ENCODE measurements around the gene FAR2. TPM values are rescaled to one million over a fixed set of nuclear protein-coding genes. Genes with fewer than 3 reads are reported as not detected.

Gene FAR2
- total and polyA plus RNA-seq, 5 experiments from 2014 or later, result 0.26 to 0.93 (median 0.60) TPM; not detected in 1

DNA sequence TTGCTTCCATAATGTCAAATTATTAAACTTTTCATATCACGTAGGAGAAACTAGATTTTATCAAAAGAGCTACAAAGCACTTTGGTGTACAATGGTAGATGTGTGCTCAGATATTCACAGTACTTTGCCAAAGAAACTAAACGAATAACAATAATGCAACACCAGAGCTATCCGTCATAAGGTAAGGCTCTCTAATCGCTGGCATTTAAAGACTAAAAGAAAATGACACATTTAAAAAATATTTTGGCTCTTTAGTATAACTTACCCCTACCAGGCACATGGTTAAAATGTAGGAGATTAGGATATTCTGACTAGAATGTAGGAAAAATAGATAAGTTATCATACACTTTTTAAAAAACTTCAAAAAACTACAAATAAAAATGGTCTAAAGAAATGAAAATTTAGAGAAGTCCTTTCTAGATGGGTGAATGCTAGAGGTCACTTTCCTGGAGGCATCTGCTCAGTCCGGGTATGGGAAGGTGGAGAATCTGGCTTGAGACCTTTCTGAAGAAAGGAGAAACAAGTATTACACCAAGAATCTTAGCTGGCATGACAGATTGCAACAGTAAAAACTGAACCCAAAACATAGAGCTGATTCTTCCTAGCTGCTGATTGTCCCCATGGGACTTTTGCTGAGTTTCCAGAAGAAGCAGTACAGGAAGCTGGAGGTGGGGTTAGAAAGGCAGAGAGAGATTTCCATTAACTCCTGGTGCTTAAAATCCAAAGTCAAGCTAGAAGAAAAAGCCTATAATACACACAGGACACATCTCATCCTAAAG lies 67.9 kb downstream of the FAR2 start:
- Mint-ChIP-seq H3K4me1 (no peaks in the 10 kb centered on the region), H3K36me3 (peaks cover 0 to 3% (median 1%) of the 10 kb centered on the region in 3 donors), H3K27ac (no peak overlapping the region), H3K27me3 (no peaks in the 10 kb centered on the region), H3K4me3 (no peak overlapping the region), H3K9me3 (peaks cover 0 to 7% (median 0%) of the 10 kb centered on the region in 9 donors)
- ATAC-seq (no peak), DNase-seq (no peak)
- POLR2A ChIA-PET, result no interaction called here

DNA sequence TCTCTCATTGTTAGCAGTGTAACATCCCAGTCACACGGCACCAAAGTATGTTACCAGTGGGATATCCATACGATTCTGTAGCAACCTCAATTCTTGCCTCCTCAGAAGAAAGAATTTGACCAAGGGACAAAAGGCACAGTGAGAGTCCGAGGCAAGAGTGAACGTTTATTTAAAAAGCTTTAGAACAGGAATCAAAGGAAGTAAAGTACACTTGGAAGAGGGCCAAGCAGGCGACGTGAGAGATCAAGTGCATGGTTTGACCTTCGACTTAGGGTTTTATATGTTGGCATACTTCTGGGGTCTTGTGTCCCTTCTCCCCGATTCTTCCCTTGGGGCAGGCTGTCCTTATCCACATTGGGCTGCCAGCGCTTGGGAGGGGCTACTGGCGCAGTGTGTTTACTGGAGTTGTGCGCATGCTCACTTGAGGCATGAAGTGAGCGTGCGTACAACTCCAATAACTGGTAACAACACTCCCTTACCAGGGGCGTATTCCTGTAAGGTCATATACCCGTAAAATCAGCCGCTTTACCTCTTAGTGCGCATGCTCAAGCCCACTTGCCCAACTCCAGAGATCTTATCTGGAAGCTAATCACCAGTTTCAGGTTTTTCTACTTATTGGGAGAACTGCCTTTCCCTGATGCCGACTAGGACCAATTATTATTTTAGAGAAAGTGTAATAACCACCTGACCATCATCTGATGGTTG lies 71.7 kb downstream of the FAR2 start:
- H3K4me1 Mint-ChIP-seq, result no peaks in the 10 kb centered on the region
- peaks cover 0 to 5% (median 5%) of the 10 kb centered on the region in 3 donors for H3K36me3 Mint-ChIP-seq
- POLR2A ChIA-PET, result no interaction called here
- peaks cover 0 to 10% (median 3%) of the 10 kb centered on the region in 9 donors for H3K9me3 Mint-ChIP-seq
- H3K27me3 Mint-ChIP-seq, result no peaks in the 10 kb centered on the region
- no peak for ATAC-seq
- H3K4me3 Mint-ChIP-seq, result no peak overlapping the region
- H3K27ac Mint-ChIP-seq, result no peak overlapping the region
- DNase-seq, result no peak

DNA sequence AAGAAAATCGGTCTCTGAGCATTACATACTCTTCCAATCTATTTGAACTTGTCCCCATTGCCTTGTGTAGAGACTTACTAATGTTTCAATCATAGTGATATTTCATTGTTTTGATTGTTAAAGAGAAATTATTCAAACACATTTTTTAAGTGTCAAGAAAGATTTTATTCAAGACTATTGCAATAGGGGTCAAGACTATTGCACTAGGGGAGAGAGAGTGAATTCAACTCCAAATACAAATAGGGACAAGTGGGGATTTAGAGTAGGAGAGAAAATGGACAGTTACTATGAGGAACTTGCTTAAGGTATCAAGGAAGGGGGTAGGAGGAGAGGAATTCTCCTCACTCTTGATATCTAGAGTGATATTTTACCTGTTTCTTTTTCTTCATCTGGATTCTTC lies 73.1 kb downstream of the FAR2 start:
- POLR2A ChIA-PET, result no interaction called here
- H3K36me3 Mint-ChIP-seq, result peaks cover 0 to 5% (median 5%) of the 10 kb centered on the region in 3 donors
- H3K4me3 Mint-ChIP-seq, result no peak overlapping the region
- H3K27ac Mint-ChIP-seq, result no peak overlapping the region
- no peaks in the 10 kb centered on the region for H3K4me1 Mint-ChIP-seq
- DNase-seq (no peak), ATAC-seq (no peak)
- H3K9me3 Mint-ChIP-seq, result peaks cover 0 to 10% (median 3%) of the 10 kb centered on the region in 9 donors
- no peaks in the 10 kb centered on the region for H3K27me3 Mint-ChIP-seq

- no peak overlapping the region for H3K27ac Mint-ChIP-seq
- DNase-seq (no peak), ATAC-seq (no peak)
- H3K9me3 Mint-ChIP-seq, result peaks cover 0 to 10% (median 3%) of the 10 kb centered on the region in 9 donors
- POLR2A ChIA-PET, result no interaction called here
- no peak overlapping the region for H3K4me3 Mint-ChIP-seq
- H3K27me3 Mint-ChIP-seq, result no peaks in the 10 kb centered on the region
- peaks cover 0 to 5% (median 5%) of the 10 kb centered on the region in 3 donors for H3K36me3 Mint-ChIP-seq
- H3K4me1 Mint-ChIP-seq, result no peaks in the 10 kb centered on the region
Observed at GRCh38 chr12:29223426-29223825, 74.3 kb downstream of the FAR2 start.

- H3K27ac Mint-ChIP-seq, result no peak overlapping the region
- no peak overlapping the region for H3K4me3 Mint-ChIP-seq
- H3K36me3 Mint-ChIP-seq, result peaks cover 0 to 5% (median 5%) of the 10 kb centered on the region in 3 donors
- ATAC-seq, result no peak
- POLR2A ChIA-PET, result no interaction called here
- DNase-seq, result no peak
- peaks cover 0 to 10% (median 3%) of the 10 kb centered on the region in 9 donors for H3K9me3 Mint-ChIP-seq
- no peaks in the 10 kb centered on the region for H3K27me3 Mint-ChIP-seq
- H3K4me1 Mint-ChIP-seq, result no peaks in the 10 kb centered on the region
Observed at GRCh38 chr12:29223956-29224543, 75.0 kb downstream of the FAR2 start.

GRCh38 chr12:29224572-29224971 lies 75.5 kb downstream of the FAR2 start:
- Mint-ChIP-seq H3K27ac (no peak overlapping the region), H3K4me3 (no peak overlapping the region), H3K9me3 (peaks cover 0 to 10% (median 3%) of the 10 kb centered on the region in 9 donors), H3K36me3 (peaks cover 0 to 5% (median 5%) of the 10 kb centered on the region in 3 donors), H3K27me3 (no peaks in the 10 kb centered on the region), H3K4me1 (no peaks in the 10 kb centered on the region)
- POLR2A ChIA-PET, result no interaction called here
- no peak for ATAC-seq
- DNase-seq, result no peak

GRCh38 chr12:29225834-29226233 lies 76.8 kb downstream of the FAR2 start:
- DNase-seq, result no peak
- POLR2A ChIA-PET, result no interaction called here
- Mint-ChIP-seq H3K27ac (no peak overlapping the region), H3K27me3 (no peaks in the 10 kb centered on the region), H3K4me1 (no peaks in the 10 kb centered on the region), H3K4me3 (no peak overlapping the region), H3K9me3 (peaks cover 0 to 10% (median 3%) of the 10 kb centered on the region in 9 donors), H3K36me3 (peaks cover 0 to 5% (median 5%) of the 10 kb centered on the region in 3 donors)
- ATAC-seq, result no peak

DNA sequence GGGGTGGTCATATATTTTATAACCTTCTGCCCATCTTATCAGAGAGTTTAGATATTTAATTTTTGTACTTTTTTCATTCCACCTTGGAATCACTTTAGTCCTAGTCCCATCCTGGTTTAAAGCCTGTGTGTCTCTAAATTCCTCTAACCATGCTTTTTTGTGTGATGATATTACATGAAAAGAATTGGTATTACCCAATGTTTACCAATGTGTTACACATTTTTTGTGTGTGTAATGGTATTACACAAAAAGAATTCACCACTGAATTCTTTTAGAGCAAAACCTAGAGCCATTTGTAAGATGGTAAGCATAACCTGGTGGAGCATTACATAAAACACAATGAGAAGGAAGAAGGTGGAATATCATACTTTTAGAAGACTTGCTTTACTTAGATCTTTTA lies 77.5 kb downstream of the FAR2 start:
- DNase-seq, result no peak
- Mint-ChIP-seq H3K36me3 (peaks cover 0 to 5% (median 3%) of the 10 kb centered on the region in 3 donors), H3K4me3 (no peak overlapping the region), H3K27me3 (no peaks in the 10 kb centered on the region), H3K4me1 (no peaks in the 10 kb centered on the region), H3K9me3 (peaks cover 0 to 9% (median 3%) of the 10 kb centered on the region in 9 donors), H3K27ac (no peak overlapping the region)
- ATAC-seq, result no peak
- POLR2A ChIA-PET, result no interaction called here

DNA sequence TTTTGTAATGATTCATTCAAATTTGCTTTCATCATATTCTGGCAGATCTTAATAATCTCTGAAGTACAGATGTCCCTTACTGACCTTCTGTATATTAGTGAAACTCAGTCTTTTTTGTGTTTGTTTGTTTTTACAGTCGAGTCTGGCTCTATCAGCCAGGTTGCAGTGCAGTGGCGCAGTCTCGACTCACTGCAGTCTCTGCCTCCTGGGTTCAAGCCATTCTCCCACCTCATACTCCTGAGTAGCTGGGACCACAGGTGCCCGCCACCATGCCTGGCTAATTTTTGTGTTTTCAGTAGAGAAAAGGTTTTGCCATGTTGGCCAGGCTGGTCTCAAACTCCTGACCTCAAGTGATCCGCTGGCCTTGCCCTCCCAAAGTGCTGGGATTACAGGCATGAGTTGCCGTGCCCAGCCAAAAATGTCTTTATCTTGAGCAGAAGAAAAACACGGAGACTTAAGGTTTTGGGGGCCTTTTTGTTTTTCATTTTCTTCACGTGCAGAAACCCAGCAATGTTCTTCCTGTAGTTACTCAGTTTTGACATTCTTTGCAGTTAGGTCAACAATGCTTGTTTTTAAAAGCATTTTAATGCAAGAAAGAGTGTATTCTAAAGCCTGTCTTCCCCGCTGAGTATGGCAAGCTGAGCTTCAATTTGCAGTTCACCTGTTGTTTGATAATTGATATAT lies 79.5 kb downstream of the FAR2 start:
- no peak for DNase-seq

DNA sequence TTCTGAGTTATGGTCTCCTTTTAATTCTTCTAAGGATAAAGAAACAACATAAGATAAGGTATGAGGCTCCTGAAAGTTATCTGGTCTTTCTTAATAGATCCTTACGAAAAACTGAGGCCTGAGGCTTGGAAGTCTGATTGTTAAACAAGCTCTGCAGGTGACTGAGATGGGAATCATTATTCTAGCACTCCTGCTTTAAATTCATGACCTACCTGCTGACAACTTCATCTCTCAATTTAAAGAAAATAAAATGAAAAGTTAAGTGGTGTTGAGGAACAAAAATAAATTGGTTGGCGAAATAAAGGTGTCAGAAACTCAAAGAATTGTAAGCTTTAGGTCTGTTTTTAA lies 80.1 kb downstream of the FAR2 start:
- POLR2A ChIA-PET, result no interaction called here

More for the DNA sequence above, 79.5 kb downstream of the FAR2 start:
- Mint-ChIP-seq H3K36me3 (no peaks in the 10 kb centered on the region), H3K27ac (no peak overlapping the region), H3K27me3 (no peaks in the 10 kb centered on the region), H3K9me3 (no peaks in the 10 kb centered on the region), H3K4me1 (no peaks in the 10 kb centered on the region), H3K4me3 (no peak overlapping the region)
- no peak for ATAC-seq
- POLR2A ChIA-PET, result no interaction called here

DNA sequence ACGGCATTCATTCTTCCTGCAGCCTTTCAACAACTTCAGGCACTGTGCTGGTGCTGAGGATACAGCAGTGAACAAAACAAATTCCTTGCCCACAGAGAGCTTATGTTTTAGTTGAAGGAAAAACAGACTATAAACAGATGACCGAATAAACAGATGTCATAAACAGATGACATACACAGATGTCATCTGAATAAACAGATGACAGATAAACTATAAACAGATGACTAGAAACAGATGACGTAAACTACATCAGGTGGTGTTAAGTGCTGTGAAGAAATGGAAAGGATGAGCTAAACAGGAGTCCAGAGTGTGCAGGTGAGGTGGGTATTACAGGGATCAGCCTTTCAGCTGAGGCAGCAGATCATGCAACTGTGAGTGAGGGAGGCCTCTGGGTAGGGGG lies 80.9 kb downstream of the FAR2 start:
- no peak overlapping the region for H3K4me3 Mint-ChIP-seq
- no peaks in the 10 kb centered on the region for H3K36me3 Mint-ChIP-seq
- POLR2A ChIA-PET, result no interaction called here
- no peak for ATAC-seq
- no peak overlapping the region for H3K27ac Mint-ChIP-seq
- no peaks in the 10 kb centered on the region for H3K9me3 Mint-ChIP-seq
- no peaks in the 10 kb centered on the region for H3K27me3 Mint-ChIP-seq
- no peaks in the 10 kb centered on the region for H3K4me1 Mint-ChIP-seq
- DNase-seq, result no peak

More for the DNA sequence above, 80.1 kb downstream of the FAR2 start:
- Mint-ChIP-seq H3K27ac (no peak overlapping the region), H3K36me3 (no peaks in the 10 kb centered on the region), H3K9me3 (no peaks in the 10 kb centered on the region), H3K27me3 (no peaks in the 10 kb centered on the region), H3K4me3 (no peak overlapping the region), H3K4me1 (no peaks in the 10 kb centered on the region)
- ATAC-seq, result no peak
- no peak for DNase-seq

GRCh38 chr12:29230800-29231560 lies 81.9 kb downstream of the FAR2 start:
- no peak overlapping the region for H3K27ac Mint-ChIP-seq
- no peak for ATAC-seq
- no peaks in the 10 kb centered on the region for H3K36me3 Mint-ChIP-seq
- POLR2A ChIA-PET, result no interaction called here
- H3K27me3 Mint-ChIP-seq, result no peaks in the 10 kb centered on the region
- H3K9me3 Mint-ChIP-seq, result no peaks in the 10 kb centered on the region
- no peaks in the 10 kb centered on the region for H3K4me1 Mint-ChIP-seq
- H3K4me3 Mint-ChIP-seq, result no peak overlapping the region
- DNase-seq, result no peak
